H9 (cell line): ENCODE data around the gene PRF1. TPM values are rescaled to one million over a fixed set of nuclear protein-coding genes. Genes with fewer than 3 reads are reported as not detected.

Source experiments
- DNase-seq: peaks from one replicate; pipeline ENCODE4 v3.0.0-alpha.2; 2017
- H2AFZ ChIP-seq: one replicate; pipeline ENCODE4 v1.6.1; 2013; ENCODE audit warnings: mild to moderate bottlenecking, low read length, control low read depth, moderate library complexity
- H2AK5ac ChIP-seq: 2 replicates; pipeline ENCODE4 v1.6.1; 2013; ENCODE audit warnings: low read length, control low read depth, mixed read lengths; ENCODE audit not compliant: insufficient read length
- H2BK120ac ChIP-seq: one replicate; pipeline ENCODE4 v1.6.1; 2013; ENCODE audit warnings: low read depth, mild to moderate bottlenecking, low read length, control low read depth, inconsistent platforms; ENCODE audit not compliant: poor library complexity, severe bottlenecking
- H2BK12ac ChIP-seq: 2 replicates; pipeline ENCODE4 v1.6.1; 2013; ENCODE audit warnings: low read length, control low read depth, mixed read lengths, low read depth; ENCODE audit not compliant: insufficient read length
- H2BK15ac ChIP-seq: 2 replicates; pipeline ENCODE4 v1.6.1; 2013; ENCODE audit warnings: low read depth, low read length, control low read depth
- H2BK20ac ChIP-seq: one replicate; pipeline ENCODE4 v1.6.1; 2013; ENCODE audit warnings: low read depth, mild to moderate bottlenecking, low read length, control low read depth, inconsistent platforms; ENCODE audit not compliant: poor library complexity, severe bottlenecking
- H2BK5ac ChIP-seq: 2 replicates; pipeline ENCODE4 v1.6.1; 2013; ENCODE audit warnings: low read length, control low read depth, mixed read lengths; ENCODE audit not compliant: insufficient read length
- H3K14ac ChIP-seq: 2 replicates; pipeline ENCODE4 v1.6.1; 2013; ENCODE audit warnings: low read length, control low read depth; ENCODE audit not compliant: insufficient read depth
- H3K18ac ChIP-seq: 2 replicates; pipeline ENCODE4 v1.6.1; 2013; ENCODE audit warnings: low read depth, mild to moderate bottlenecking, mixed read lengths, low read length, control low read depth; ENCODE audit not compliant: insufficient read length
- H3K23ac ChIP-seq: 2 replicates; pipeline ENCODE4 v1.6.1; 2013; ENCODE audit warnings: low read length, control low read depth, mixed read lengths, low read depth; ENCODE audit not compliant: insufficient read length
- H3K23me2 ChIP-seq: 2 replicates; pipeline ENCODE4 v1.6.1; 2013; ENCODE audit warnings: low read depth, mild to moderate bottlenecking, mixed read lengths, low read length, control low read depth; ENCODE audit not compliant: insufficient read length, poor library complexity, severe bottlenecking
- H3K27ac ChIP-seq: 2 replicates; pipeline ENCODE4 v1.5.1; 2013; ENCODE audit warnings: low read length, control low read depth, mixed read lengths, low read depth; ENCODE audit not compliant: insufficient read length
- H3K27me3 ChIP-seq: 2 replicates; pipeline ENCODE4 v1.6.1; 2013; ENCODE audit warnings: low read length, control low read depth, inconsistent platforms; ENCODE audit not compliant: insufficient read depth
- H3K4ac ChIP-seq: 2 replicates; pipeline ENCODE4 v1.6.1; 2013; ENCODE audit warnings: low read depth, mild to moderate bottlenecking, control low read depth, inconsistent platforms, low read length, moderate library complexity
- H3K4me1 ChIP-seq: 2 replicates; pipeline ENCODE4 v1.6.1; 2013; ENCODE audit warnings: low read length, control low read depth, inconsistent platforms; ENCODE audit not compliant: insufficient read depth
- H3K4me2 ChIP-seq: 2 replicates; pipeline ENCODE4 v1.6.1; 2013; ENCODE audit warnings: low read length, control low read depth, mixed read lengths; ENCODE audit not compliant: insufficient read length, insufficient read depth
- H3K56ac ChIP-seq: 2 replicates; pipeline ENCODE4 v1.6.1; 2013; ENCODE audit warnings: low read depth, mild to moderate bottlenecking, mixed read lengths, low read length, control low read depth; ENCODE audit not compliant: insufficient read length
- H3K79me1 ChIP-seq: 2 replicates; pipeline ENCODE4 v1.6.1; 2013; ENCODE audit warnings: low read depth, mild to moderate bottlenecking, moderate library complexity, low read length, control low read depth, inconsistent platforms; ENCODE audit not compliant: insufficient read depth, poor library complexity, severe bottlenecking
- H3K79me2 ChIP-seq: 2 replicates; pipeline ENCODE4 v1.6.1; 2013; ENCODE audit warnings: low read length, control low read depth, inconsistent platforms; ENCODE audit not compliant: insufficient read depth
- H3K9ac ChIP-seq: 2 replicates; pipeline ENCODE4 v1.6.1; 2013; ENCODE audit warnings: low read length, control low read depth, mixed read lengths; ENCODE audit not compliant: insufficient read length; ENCODE audit errors: extremely low read depth
- H3K9me3 ChIP-seq: one replicate; pipeline ENCODE4 v1.6.1; 2013; ENCODE audit warnings: low read depth, low read length, inconsistent platforms; ENCODE audit not compliant: control insufficient read depth
- H3T11ph ChIP-seq: one replicate; pipeline ENCODE4 v1.6.1; 2013; ENCODE audit warnings: mild to moderate bottlenecking, low read length, control low read depth, inconsistent platforms
- H4K20me1 ChIP-seq: one replicate; pipeline ENCODE4 v1.6.1; 2013; ENCODE audit not compliant: control insufficient read depth, insufficient read length, insufficient read depth
- H4K5ac ChIP-seq: 2 replicates; pipeline ENCODE4 v1.6.1; 2013; ENCODE audit warnings: low read depth, mild to moderate bottlenecking, mixed read lengths, low read length, control low read depth; ENCODE audit not compliant: insufficient read length
- H4K8ac ChIP-seq: replicated peaks from 2 replicates; pipeline ENCODE4 v1.6.1; 2013; ENCODE audit warnings: low read length, control low read depth, mixed read lengths, low read depth; ENCODE audit not compliant: insufficient read length
- H4K91ac ChIP-seq: 2 replicates; pipeline ENCODE4 v1.6.1; 2013; ENCODE audit warnings: low read depth, mild to moderate bottlenecking, moderate library complexity, mixed read lengths, low read length, control low read depth; ENCODE audit not compliant: insufficient read length
- H3K27ac Mint-ChIP-seq, 3 experiments: 2 replicates in 2 of 3; 3 replicates in 1 of 3; pipeline ENCODE4 v1.8.0; 2020 to 2021; ENCODE audit warnings: mixed read lengths in 3 of 3, mild to moderate bottlenecking in 1 of 3, moderate library complexity in 1 of 3
- H3K27me3 Mint-ChIP-seq: 2 replicates; pipeline ENCODE4 v1.8.0; 2021; ENCODE audit warnings: low read depth, mild to moderate bottlenecking, moderate library complexity, mixed read lengths
- H3K36me3 Mint-ChIP-seq, 3 experiments: 2 replicates in 2 of 3; 3 replicates in 1 of 3; pipeline ENCODE4 v1.8.0; 2020 to 2021; ENCODE audit warnings: low read depth in 3 of 3, mixed read lengths in 3 of 3; ENCODE audit not compliant: insufficient read depth in 1 of 3
- H3K4me1 Mint-ChIP-seq, 2 experiments: 2 replicates each; pipeline ENCODE4 v1.8.0; 2020; ENCODE audit warnings: mixed read lengths in 2 of 2
- H3K4me3 Mint-ChIP-seq, 2 experiments: 2 replicates in 1 of 2; 3 replicates in 1 of 2; pipeline ENCODE4 v1.8.0; 2020 to 2021; ENCODE audit warnings: mild to moderate bottlenecking in 2 of 2, mixed read lengths in 2 of 2, moderate library complexity in 1 of 2
- H3K9me3 Mint-ChIP-seq, 2 experiments: 2 replicates in 1 of 2; 3 replicates in 1 of 2; pipeline ENCODE4 v1.8.0; 2020; ENCODE audit warnings: mild to moderate bottlenecking in 2 of 2, mixed read lengths in 2 of 2, moderate library complexity in 1 of 2
- CTCF ChIP-seq: fragments of 200-600 bp; sonication (generic); conservative IDR thresholded peaks from 3 replicates; pipeline ENCODE4 v1.8.0; 2021; ENCODE audit warnings: antibody characterized with exemption, mild to moderate bottlenecking
- WGBS: extraction: QIAGEN DNeasy Blood & Tissue Kit; methylation state at CpG from one replicate; pipeline ENCODE4 v1.1.7; 2013; ENCODE audit warnings: missing lambda C conversion rate, low lambda C conversion rate, mixed read lengths; ENCODE audit not compliant: insufficient read length; ENCODE audit errors: extremely low coverage; 5-methylcytosine and 5-hydroxymethylcytosine counted together
- total RNA-seq: library from RNA; stranded (reverse); gene quantifications from 2 replicates; pipeline ENCODE4 v1.2.1, GENCODE V29; 2021

The PRF1 gene
- total RNA-seq, 1 experiment from 2014 or later, result not detected

GRCh38 chr10:70650104-70650503, 47.6 kb upstream of the PRF1 start:
- Histone ChIP-seq H3K27ac (no peak overlapping the region), H3T11ph (no peak overlapping the region), H3K79me2 (no peaks in the 10 kb centered on the region), H3K4me1 (no peaks in the 10 kb centered on the region), H4K5ac (no peak overlapping the region), H3K23ac (no peak overlapping the region), H3K4ac (no peak overlapping the region), H2AK5ac (no peak overlapping the region), H2BK15ac (no peak overlapping the region), H3K27me3 (no peaks in the 10 kb centered on the region), H3K56ac (no peak overlapping the region), H3K14ac (no peak overlapping the region), H2BK5ac (no peak overlapping the region), H2BK12ac (no peak overlapping the region), H4K20me1 (no peaks in the 10 kb centered on the region), H3K23me2 (no peaks in the 10 kb centered on the region), H3K9me3 (peaks cover 46% of the 10 kb centered on the region), H3K9ac (no peak overlapping the region), H4K91ac (no peak overlapping the region), H3K18ac (no peak overlapping the region), H3K4me2 (no peak overlapping the region), H2BK20ac (no peak overlapping the region), H3K79me1 (no peaks in the 10 kb centered on the region), H4K8ac (no peak overlapping the region), H2AFZ (no peak overlapping the region), H2BK120ac (no peak overlapping the region)
- Mint-ChIP-seq H3K4me3 (no peak overlapping the region), H3K27me3 (peaks cover 1% of the 10 kb centered on the region), H3K4me1 (peaks cover 0 to 5% of the 10 kb centered on the region in 2 experiments; a peak in 1 of 4 replicates), H3K27ac (no peak overlapping the region), H3K9me3 (peaks cover 47 to 54% of the 10 kb centered on the region in 2 experiments), H3K36me3 (peaks cover 14 to 43% (median 28%) of the 10 kb centered on the region in 3 experiments; a peak in 6 of 7 replicates)
- DNase-seq, result no peak
- TF ChIP-seq CTCF, result no peak
- no CpG with 5 or more reads among the region's 3 CpGs for WGBS
